PFSK-1 (cell line): Measurements from ENCODE around the gene GRM4.

Experiments
- POLR2AphosphoS5 ChIP-seq: IDR thresholded peaks from 2 replicates; pipeline ENCODE4 v1.6.1; 2012; ENCODE audit warnings: low read depth, mild to moderate bottlenecking, control low read depth, low read length, moderate library complexity
- TAF1 ChIP-seq: IDR thresholded peaks from 2 replicates; pipeline ENCODE4 v1.6.1; 2012; ENCODE audit warnings: low read length, control low read depth, borderline replicate concordance; ENCODE audit not compliant: insufficient read depth

GRCh38 chr6:34113532-34113931 lies 32.4 kb downstream of the GRM4 start:
- no peak for TF ChIP-seq TAF1
- no peak for TF ChIP-seq POLR2AphosphoS5
